GM19452 (cell line): ENCODE measurements around the gene TRIP12.
"Not testable (repeated sequence)": the region's sequence is repeated elsewhere in the genome, so short reads cannot be mapped to it uniquely, and the experiment has no call there.

Experiments
- ATAC-seq: cut with Tn5 transposase; IDR thresholded peaks from one replicate; pipeline ENCODE4 v1.9.1; 2021; ENCODE audit not compliant: unreplicated experiment

The TRIP12 gene

GRCh38 chr2:229779650-229780049 is 142.2 kb downstream of the TRIP12 start:
- no peak for ATAC-seq

- ATAC-seq = no peak
These were observed 144.1 kb downstream of the TRIP12 start for GRCh38 chr2:229777716-229778115.

- no peak for ATAC-seq
These were observed 146.0 kb downstream of the TRIP12 start for GRCh38 chr2:229775614-229776313.

- no peak for ATAC-seq
These were observed 147.6 kb downstream of the TRIP12 start for GRCh38 chr2:229774237-229774636.

GRCh38 chr2:229768235-229768634 is 153.6 kb downstream of the TRIP12 start:
- no peak for ATAC-seq

GRCh38 chr2:229765721-229766120 is 156.1 kb downstream of the TRIP12 start:
- ATAC-seq = no peak

- no peak for ATAC-seq
These were observed 160.1 kb downstream of the TRIP12 start for GRCh38 chr2:229761663-229762062.

GRCh38 chr2:229757462-229757861 is 164.3 kb downstream of the TRIP12 start:
- ATAC-seq = not testable (repeated sequence)

GRCh38 chr2:229752970-229753729 is 168.7 kb downstream of the TRIP12 start:
- ATAC-seq = no peak

GRCh38 chr2:229749779-229750178 is 172.0 kb downstream of the TRIP12 start:
- ATAC-seq = no peak

GRCh38 chr2:229748950-229749349 is 172.9 kb downstream of the TRIP12 start:
- ATAC-seq = no peak

- ATAC-seq = not testable (repeated sequence)
These were observed 179.1 kb downstream of the TRIP12 start for GRCh38 chr2:229742691-229743090.

GRCh38 chr2:229740279-229740678 is 181.5 kb downstream of the TRIP12 start:
- ATAC-seq = no peak

GRCh38 chr2:229738024-229738625 is 183.7 kb downstream of the TRIP12 start:
- ATAC-seq = no peak

GRCh38 chr2:229734410-229734809 is 187.4 kb downstream of the TRIP12 start:
- no peak for ATAC-seq

- ATAC-seq = no peak
These were observed 188.1 kb downstream of the TRIP12 start for GRCh38 chr2:229733611-229734245.

- no peak for ATAC-seq
These were observed 188.9 kb downstream of the TRIP12 start for GRCh38 chr2:229732897-229733296.

- ATAC-seq = no peak
These were observed 189.9 kb downstream of the TRIP12 start for GRCh38 chr2:229731916-229732315.

GRCh38 chr2:229731363-229731762 is 190.4 kb downstream of the TRIP12 start:
- ATAC-seq = no peak

- ATAC-seq = no peak
These were observed 193.4 kb downstream of the TRIP12 start for GRCh38 chr2:229728370-229728769.

- ATAC-seq = no peak
These were observed 195.2 kb downstream of the TRIP12 start for GRCh38 chr2:229726643-229727042.
